NCI-H2081 (cell line): Measurements from ENCODE around the gene FBXO34.

Experiments
- DNase-seq, 2 experiments: peaks; one replicate each; lab custom pipeline; 2025; lab: John Stamatoyannopoulos, UW

The FBXO34 gene

GRCh38 chr14:55271572-55272298 is 514 bp downstream of the FBXO34 start:
- peak; percentile 33 to 64 for DNase-seq

GRCh38 chr14:55272387-55272786 is 1.2 kb downstream of the FBXO34 start:
- no peak for DNase-seq

- DNase-seq: no peak
Measured at GRCh38 chr14:55272922-55273321, 1.7 kb downstream of the FBXO34 start.

- no peak for DNase-seq
Measured at GRCh38 chr14:55274146-55274545, 2.9 kb downstream of the FBXO34 start.

GRCh38 chr14:55274751-55275150 is 3.5 kb downstream of the FBXO34 start:
- no peak for DNase-seq

GRCh38 chr14:55276736-55277135 is 5.5 kb downstream of the FBXO34 start:
- DNase-seq: no peak

GRCh38 chr14:55277972-55278740 is 6.9 kb downstream of the FBXO34 start:
- no peak for DNase-seq

- no peak for DNase-seq
Measured at GRCh38 chr14:55279384-55279783, 8.2 kb downstream of the FBXO34 start.

GRCh38 chr14:55281316-55281839 is 10.2 kb downstream of the FBXO34 start:
- no peak for DNase-seq

GRCh38 chr14:55285048-55285652 is 13.9 kb downstream of the FBXO34 start:
- DNase-seq: no peak

- no peak for DNase-seq
Measured at GRCh38 chr14:55288439-55288838, 17.2 kb downstream of the FBXO34 start.

- DNase-seq: no peak
Measured at GRCh38 chr14:55291480-55292081, 20.4 kb downstream of the FBXO34 start.

GRCh38 chr14:55294603-55295002 is 23.4 kb downstream of the FBXO34 start:
- no peak for DNase-seq

GRCh38 chr14:55297611-55298499 is 26.6 kb downstream of the FBXO34 start:
- DNase-seq: no peak

- no peak for DNase-seq
Measured at GRCh38 chr14:55298500-55298822, 27.2 kb downstream of the FBXO34 start.

GRCh38 chr14:55301437-55302121 is 30.4 kb downstream of the FBXO34 start:
- DNase-seq: no peak

- no peak for DNase-seq
Measured at GRCh38 chr14:55302367-55303124, 31.3 kb downstream of the FBXO34 start.

- no peak for DNase-seq
Measured at GRCh38 chr14:55303125-55303499, 31.9 kb downstream of the FBXO34 start.

- no peak for DNase-seq
Measured at GRCh38 chr14:55303691-55304145, 32.5 kb downstream of the FBXO34 start.
